Measurements from ENCODE around the gene B3GNT3.

B3GNT3 gene

DNA sequence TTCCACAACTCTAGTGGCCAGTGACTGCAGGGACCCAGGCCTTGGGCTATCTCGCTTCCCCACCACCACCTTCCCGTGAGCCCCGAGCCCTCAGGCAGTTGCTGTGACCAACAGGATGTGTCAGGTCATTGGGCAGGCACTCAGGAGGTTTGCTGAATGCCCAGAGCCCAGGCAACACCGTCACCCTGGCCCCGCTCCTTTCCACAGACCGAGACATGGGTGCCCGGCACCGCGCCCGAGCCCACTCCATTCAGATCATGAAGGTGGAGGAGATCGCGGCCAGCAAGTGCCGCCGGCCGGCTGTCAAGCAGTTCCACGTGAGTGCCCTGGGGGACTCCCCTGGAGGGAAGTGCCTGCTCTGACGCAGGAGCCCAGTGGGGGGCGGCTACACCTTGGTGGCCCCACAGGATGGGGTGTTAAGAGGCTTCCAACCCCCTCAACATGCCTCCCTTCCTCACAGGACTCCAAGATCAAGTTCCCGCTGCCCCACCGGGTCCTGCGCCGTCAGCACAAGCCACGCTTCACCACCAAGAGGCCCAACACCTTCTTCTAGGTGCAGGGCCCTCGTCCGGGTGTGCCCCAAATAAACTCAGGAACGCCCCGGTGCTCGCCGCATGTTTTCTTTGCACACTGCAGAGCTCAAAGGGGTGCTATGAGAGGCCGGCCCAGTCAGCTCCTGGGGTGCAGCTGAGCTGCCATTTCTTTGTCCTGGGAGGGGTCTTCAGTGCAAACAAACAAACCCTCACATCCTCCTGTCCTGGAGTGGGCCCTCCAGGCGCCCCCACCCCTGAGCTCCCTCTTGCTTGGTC is 68.0 kb downstream of the B3GNT3 start:
- no peak for DNase-seq

Measured in GF-D8 (cell line).